HFFc6 (cell line): ENCODE results near the gene HSPA4. TPM values are rescaled to one million over a fixed set of nuclear protein-coding genes. Genes with fewer than 3 reads are reported as not detected.
A peak's percentile ranks its signal among the peaks of the same experiment; 100 is the strongest.

Source experiments
- DNase-seq: peaks from one replicate; pipeline ENCODE4 v3.0.0-alpha.2; 2018
- H3K27ac Mint-ChIP-seq: 2 replicates; pipeline ENCODE4 v1.8.0; 2020; ENCODE audit warnings: mild to moderate bottlenecking, mixed read lengths
- H3K27me3 Mint-ChIP-seq: 2 replicates; pipeline ENCODE4 v1.8.0; 2021; ENCODE audit warnings: mild to moderate bottlenecking, moderate library complexity, mixed read lengths; ENCODE audit not compliant: insufficient read depth
- H3K36me3 Mint-ChIP-seq: 2 replicates; pipeline ENCODE4 v1.8.0; 2021; ENCODE audit warnings: low read depth, mixed read lengths
- H3K4me1 Mint-ChIP-seq: 2 replicates; pipeline ENCODE4 v1.8.0; 2020; ENCODE audit warnings: low read depth, mixed read lengths
- H3K4me3 Mint-ChIP-seq: 2 replicates; pipeline ENCODE4 v1.8.0; 2020; ENCODE audit warnings: mild to moderate bottlenecking, moderate library complexity, mixed read lengths
- H3K9me3 Mint-ChIP-seq: 2 replicates; pipeline ENCODE4 v1.8.0; 2020; ENCODE audit warnings: mild to moderate bottlenecking, mixed read lengths
- total RNA-seq, 6 experiments: library from RNA; stranded (reverse); fragmentation: NEBNext Ultra II Directional; extraction: Animal tissue kit (Norgen Biotek cat#: 25700); gene quantifications; 2 replicates in 1 of 6; 3 replicates in 5 of 6; pipeline ENCODE4 v1.2.3, GENCODE V29; 2021
- TF ChIP-seq, protein P1 (sequence below): fragments of 200-600 bp; sonication (generic); IDR thresholded peaks from 2 replicates; pipeline ENCODE4 v1.5.0; 2021; ENCODE audit warnings: antibody characterized with exemption, mild to moderate bottlenecking

The HSPA4 gene
- total RNA-seq, 6 experiments from 2014 or later: 181 to 235 (median 214) TPM

DNA sequence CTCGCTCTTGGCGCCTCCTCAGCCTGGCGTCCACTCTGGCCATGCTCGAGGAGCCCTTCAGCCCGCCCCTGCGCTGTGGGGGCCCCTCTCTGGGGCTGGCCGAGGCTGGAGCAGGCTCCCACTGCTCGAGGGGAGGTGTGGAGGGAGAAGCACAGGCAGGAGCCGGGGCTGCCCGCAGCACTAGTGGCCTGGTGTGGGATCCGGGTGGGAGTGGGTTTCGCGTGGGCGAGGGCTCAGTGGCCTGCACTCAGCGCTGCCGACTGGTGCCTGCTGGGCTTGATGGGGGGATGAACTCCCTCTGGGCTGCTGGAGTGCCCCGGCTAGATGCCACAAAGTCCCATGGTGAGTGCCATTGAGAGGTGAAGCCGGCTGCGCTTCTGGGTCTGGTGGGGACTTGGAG, 4.4 kb upstream of the HSPA4 start:
- no peak overlapping the region for H3K4me3 Mint-ChIP-seq
- peaks cover 16% of the 10 kb centered on the region for H3K36me3 Mint-ChIP-seq
- peaks cover 55% of the 10 kb centered on the region for H3K4me1 Mint-ChIP-seq
- H3K27me3 Mint-ChIP-seq: no peaks in the 10 kb centered on the region; the same call in none of the 2 replicates
- DNase-seq: no peak
- TF ChIP-seq, protein P1, sequence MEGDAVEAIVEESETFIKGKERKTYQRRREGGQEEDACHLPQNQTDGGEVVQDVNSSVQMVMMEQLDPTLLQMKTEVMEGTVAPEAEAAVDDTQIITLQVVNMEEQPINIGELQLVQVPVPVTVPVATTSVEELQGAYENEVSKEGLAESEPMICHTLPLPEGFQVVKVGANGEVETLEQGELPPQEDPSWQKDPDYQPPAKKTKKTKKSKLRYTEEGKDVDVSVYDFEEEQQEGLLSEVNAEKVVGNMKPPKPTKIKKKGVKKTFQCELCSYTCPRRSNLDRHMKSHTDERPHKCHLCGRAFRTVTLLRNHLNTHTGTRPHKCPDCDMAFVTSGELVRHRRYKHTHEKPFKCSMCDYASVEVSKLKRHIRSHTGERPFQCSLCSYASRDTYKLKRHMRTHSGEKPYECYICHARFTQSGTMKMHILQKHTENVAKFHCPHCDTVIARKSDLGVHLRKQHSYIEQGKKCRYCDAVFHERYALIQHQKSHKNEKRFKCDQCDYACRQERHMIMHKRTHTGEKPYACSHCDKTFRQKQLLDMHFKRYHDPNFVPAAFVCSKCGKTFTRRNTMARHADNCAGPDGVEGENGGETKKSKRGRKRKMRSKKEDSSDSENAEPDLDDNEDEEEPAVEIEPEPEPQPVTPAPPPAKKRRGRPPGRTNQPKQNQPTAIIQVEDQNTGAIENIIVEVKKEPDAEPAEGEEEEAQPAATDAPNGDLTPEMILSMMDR: no peak
- H3K9me3 Mint-ChIP-seq: no peaks in the 10 kb centered on the region; the same call in 1 of the 2 replicates
- no peak overlapping the region for H3K27ac Mint-ChIP-seq

DNA sequence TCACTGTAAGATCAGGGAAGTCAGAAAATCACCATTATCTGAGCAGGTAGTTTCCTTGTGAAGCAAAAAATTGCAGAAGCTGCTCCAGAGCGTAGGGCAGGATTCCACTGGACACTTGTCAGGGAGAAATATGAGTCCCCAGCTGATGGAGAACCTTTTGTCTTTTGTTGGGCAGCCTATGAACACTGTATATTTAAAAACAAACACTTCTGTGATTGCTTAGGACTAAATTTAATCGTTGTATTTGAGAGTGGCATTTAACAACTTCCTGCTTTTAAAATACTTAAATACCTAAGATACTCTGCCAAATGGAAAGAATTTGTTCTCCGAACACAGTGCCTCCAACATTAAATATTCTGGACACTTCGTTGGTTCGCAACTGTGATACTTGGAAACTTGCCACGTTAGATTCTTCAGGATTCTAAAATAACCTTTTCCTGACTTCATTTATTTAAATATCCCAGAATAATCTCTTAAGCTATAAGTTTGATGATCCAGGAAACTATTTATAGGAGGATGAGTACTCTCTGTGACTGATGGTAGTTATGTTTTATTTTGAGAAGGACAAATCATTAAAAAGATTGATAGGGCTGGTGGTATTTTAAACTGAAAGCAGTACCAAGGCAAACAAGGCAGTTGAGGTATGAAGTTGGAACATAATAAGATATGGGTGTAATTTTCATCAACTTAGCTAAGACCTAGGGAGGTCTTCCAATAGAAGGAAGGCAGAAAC, 2.7 kb upstream of the HSPA4 start:
- DNase-seq: no peak
- Mint-ChIP-seq H3K4me3 (peak overlapping the region; percentile 36; the same call in 1 of the 2 replicates), H3K4me1 (peaks cover 46% of the 10 kb centered on the region), H3K9me3 (no peaks in the 10 kb centered on the region; the same call in 1 of the 2 replicates), H3K27me3 (no peaks in the 10 kb centered on the region; the same call in none of the 2 replicates), H3K27ac (peak overlapping the region; percentile 70), H3K36me3 (peaks cover 23% of the 10 kb centered on the region)
- TF ChIP-seq, protein P1: no peak

DNA sequence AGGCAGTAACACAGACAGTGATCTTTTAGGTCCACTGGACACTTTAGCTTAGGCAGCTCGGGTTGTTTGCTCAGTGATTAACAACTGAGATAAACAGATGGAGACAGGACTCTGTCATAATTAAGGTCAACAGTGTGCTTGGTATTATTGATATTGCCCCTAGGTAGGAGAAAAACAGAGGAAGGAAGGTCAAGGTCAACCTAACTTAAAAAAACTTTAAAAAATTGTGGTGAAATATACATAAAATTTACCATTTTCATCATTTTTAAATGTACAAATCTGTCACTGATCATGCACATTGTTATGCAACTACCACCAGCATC, 2.1 kb upstream of the HSPA4 start:
- H3K4me3 Mint-ChIP-seq: peak overlapping the region; percentile 24; the same call in 1 of the 2 replicates
- peaks cover 46% of the 10 kb centered on the region for H3K4me1 Mint-ChIP-seq
- H3K27ac Mint-ChIP-seq: peak overlapping the region; percentile 70
- H3K36me3 Mint-ChIP-seq: peaks cover 24% of the 10 kb centered on the region
- H3K27me3 Mint-ChIP-seq: no peaks in the 10 kb centered on the region; the same call in none of the 2 replicates
- H3K9me3 Mint-ChIP-seq: no peaks in the 10 kb centered on the region; the same call in 1 of the 2 replicates
- no peak for DNase-seq
- TF ChIP-seq, protein P1: no peak

DNA sequence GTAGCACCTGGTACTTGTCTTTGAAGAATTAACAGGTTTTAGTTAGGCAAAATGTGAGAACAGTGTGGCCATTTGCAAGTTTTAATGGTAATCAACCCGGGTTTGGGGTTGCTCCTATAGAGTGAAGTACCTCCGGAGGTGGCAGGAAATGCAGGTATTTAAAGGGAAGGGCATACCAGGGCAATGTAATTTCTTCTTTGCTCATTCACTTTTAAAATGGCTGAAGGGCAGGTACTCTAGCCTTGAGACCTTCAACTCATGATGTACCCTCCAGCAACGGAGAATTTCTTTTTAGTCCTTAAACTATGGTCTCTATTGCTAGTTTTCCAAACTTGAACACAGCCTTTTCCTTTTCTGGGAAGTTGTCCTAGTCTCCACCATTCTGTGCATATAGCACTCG, 1.3 kb upstream of the HSPA4 start:
- peaks cover 54% of the 10 kb centered on the region for H3K4me1 Mint-ChIP-seq
- no peaks in the 10 kb centered on the region; the same call in none of the 2 replicates for H3K27me3 Mint-ChIP-seq
- H3K4me3 Mint-ChIP-seq: peak overlapping the region; percentile 95
- peaks cover 28% of the 10 kb centered on the region for H3K36me3 Mint-ChIP-seq
- peak overlapping the region; percentile 99 for H3K27ac Mint-ChIP-seq
- no peak for DNase-seq
- TF ChIP-seq, protein P1: no peak
- no peaks in the 10 kb centered on the region; the same call in 1 of the 2 replicates for H3K9me3 Mint-ChIP-seq

DNA sequence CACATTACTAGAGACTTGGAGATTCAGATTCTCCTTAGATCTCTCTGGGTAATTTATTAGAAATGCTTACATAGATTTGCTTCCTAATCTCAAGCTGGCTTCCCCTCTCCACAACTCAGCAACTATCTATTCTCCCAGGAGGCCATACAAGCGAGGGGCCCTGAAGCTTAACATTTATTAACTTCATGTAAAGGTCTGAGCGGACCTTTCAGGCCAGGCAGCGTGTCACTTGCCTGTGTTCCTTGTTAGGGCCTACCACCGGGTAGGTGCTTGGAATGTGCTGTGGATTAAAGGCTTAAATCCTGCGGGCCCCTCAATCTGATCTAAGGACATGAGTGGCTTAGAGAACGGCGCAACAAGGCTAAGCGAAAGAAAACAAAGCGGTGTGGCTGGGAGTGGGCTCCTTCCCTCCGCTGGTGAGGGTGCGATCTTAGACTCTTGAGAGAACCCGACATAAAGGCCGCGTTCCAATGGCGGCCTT, 712 bp upstream of the HSPA4 start:
- H3K36me3 Mint-ChIP-seq: peaks cover 28% of the 10 kb centered on the region
- H3K27ac Mint-ChIP-seq: peak overlapping the region; percentile 99
- no peaks in the 10 kb centered on the region; the same call in none of the 2 replicates for H3K27me3 Mint-ChIP-seq
- TF ChIP-seq, protein P1: peak; percentile 5; the same call in 1 of the 2 replicates
- peaks cover 60% of the 10 kb centered on the region for H3K4me1 Mint-ChIP-seq
- H3K4me3 Mint-ChIP-seq: peak overlapping the region; percentile 95
- no peaks in the 10 kb centered on the region; the same call in 1 of the 2 replicates for H3K9me3 Mint-ChIP-seq
- no peak for DNase-seq
